C1 segment of cervical spinal cord (tissue), 14 donors: ENCODE data around the gene SIPA1.
A peak's percentile ranks its signal among the peaks of the same experiment; 100 is the strongest.

Source experiments
- DNase-seq, 14 donors: peaks; one replicate each; lab custom pipeline; 2025; lab: John Stamatoyannopoulos, UW

Gene SIPA1

DNA sequence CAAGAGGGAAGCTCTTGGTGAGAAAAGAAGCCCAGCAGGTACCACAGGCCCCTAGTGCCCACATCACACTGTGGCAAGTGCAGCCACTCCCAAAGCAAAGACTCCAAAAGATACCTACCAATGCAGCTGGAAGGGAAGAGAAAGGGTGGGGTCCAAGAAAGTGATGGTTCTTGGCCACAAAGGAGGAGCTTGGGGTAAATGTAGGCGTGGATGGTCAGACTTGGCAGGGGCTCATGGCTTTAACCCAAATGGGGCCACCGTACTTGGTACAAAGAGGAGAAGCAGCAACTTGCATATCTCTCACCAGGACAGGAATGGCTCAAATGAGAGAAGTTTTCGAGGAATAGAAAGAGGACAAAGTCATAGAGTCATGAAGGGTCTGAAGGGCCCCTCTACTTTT is 28.7 kb upstream of the SIPA1 start:
- no peak for DNase-seq

DNA sequence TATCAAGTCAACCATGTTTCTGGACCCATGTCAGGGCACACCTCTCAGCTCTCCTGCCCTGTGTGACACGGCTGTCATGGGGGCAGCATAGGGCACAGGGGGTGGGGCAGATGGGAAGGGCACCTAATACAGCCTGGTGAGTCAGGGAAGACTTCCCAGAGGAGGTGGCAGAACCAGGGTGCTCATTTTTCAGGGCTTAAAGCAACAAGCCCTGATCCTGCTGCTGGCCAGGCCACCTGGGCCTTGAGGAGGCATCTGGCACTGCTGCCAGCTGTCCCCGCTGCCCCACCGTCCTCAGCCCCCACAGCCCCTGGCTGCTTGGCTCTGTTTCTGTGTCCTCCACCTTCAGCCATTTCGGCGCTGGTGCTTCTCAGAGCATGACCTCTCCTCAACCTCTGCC is 28.2 kb upstream of the SIPA1 start:
- DNase-seq: no peak

DNA sequence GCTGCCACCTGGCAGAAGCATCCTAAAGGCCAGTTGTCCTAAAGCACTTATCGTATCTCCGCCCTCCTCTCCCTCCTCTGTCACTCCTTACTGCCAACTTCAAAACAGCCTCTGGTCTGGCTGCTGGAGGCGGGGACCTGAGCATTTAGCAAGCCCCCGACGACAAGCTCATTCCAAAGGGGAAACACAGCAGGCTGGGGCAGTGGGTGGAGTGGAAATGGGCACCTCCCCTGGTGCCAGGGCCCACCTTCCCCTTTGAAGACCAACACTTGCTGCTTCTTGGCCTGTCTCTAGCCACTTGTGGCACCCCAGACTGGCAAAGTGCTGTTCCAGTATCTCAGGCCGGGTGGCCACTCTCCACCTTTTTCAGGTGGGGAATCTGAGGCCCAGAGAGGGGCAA is 27.5 kb upstream of the SIPA1 start:
- DNase-seq: peak in 3 of 14 donors; percentile 6 to 66 (median 22)

DNA sequence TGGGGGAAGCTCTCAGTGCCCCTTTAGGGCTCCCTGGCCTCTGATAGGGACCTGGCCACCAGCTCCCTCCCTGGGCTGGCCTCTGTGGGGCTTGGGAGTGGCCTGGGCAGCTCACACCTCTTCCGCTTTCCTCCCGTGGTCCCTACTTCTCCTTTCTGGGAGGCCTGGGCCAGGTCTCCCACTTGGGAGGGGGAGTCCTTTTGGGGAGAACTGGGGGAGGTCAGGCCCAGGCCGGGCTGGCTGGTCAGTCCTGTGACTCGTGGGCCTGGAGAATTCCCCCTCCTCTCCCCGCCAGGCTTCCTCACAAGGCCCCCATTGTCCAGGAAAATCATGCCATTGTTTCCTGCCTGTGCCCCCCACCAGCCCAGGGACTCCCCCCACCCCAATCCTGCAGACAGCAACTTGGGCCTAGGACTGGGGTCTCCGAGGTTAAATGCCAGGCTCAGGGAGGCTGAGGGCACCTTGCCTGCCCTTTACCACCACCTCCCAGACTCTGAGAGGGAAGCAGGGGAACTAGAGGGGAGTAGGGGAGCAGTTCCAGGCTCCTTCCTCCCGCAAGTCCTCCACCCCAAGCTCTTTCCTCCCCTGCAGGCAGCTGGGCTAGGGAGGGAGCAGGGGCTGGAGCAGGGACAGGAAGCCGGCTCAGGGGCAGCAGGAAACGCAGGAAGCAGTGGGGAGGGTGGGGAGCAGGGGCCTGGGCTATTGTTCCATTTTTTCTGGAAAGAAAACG is 26.7 kb upstream of the SIPA1 start:
- DNase-seq: peak in 12 of 14 donors; percentile 52 to 87 (median 76)

DNA sequence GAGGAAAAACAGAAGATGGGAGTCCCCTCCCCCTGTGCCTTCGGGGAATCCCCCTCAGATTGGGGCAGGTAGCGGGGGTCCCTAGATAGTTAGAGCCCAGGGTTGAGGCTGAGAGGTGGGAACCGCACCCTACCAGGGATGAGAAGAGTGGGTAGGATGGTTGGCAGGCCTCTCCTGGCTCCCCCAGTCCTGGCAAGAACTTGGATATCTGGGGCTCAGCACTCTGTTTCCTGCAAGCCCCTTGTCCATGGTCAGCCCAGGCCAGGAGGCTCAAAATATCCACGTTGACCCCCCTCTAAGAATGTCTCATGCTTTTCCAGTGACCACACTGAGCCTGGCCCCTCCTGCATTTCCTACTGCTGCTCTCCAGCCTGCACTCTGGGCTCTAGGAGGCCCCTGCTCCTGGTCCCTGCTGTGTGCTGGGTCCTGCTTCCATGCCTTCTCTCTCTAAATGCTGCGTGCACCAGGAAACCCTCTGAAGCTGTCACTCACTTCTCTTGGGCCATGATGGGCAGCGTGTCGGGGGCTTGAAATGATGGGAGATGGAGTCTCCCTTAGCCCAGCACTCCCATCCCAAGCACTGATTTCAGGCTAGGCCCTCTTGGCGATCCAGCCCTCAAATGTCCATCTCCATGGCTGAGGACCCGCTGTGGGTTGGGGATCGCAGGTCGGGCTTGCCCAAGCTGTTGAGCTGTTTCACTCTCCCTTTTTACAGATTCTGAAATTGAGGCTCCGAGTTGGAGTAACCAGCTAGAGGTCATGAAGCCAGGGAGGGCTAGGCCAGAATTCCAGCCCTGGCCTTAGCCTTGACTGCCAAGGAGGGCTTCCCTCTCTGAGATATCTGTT is 25.9 kb upstream of the SIPA1 start:
- peak in 1 of 14 donors; percentile 53 for DNase-seq

- DNase-seq: no peak
Observed at GRCh38 chr11:65612691-65613090, 25.2 kb upstream of the SIPA1 start.

DNA sequence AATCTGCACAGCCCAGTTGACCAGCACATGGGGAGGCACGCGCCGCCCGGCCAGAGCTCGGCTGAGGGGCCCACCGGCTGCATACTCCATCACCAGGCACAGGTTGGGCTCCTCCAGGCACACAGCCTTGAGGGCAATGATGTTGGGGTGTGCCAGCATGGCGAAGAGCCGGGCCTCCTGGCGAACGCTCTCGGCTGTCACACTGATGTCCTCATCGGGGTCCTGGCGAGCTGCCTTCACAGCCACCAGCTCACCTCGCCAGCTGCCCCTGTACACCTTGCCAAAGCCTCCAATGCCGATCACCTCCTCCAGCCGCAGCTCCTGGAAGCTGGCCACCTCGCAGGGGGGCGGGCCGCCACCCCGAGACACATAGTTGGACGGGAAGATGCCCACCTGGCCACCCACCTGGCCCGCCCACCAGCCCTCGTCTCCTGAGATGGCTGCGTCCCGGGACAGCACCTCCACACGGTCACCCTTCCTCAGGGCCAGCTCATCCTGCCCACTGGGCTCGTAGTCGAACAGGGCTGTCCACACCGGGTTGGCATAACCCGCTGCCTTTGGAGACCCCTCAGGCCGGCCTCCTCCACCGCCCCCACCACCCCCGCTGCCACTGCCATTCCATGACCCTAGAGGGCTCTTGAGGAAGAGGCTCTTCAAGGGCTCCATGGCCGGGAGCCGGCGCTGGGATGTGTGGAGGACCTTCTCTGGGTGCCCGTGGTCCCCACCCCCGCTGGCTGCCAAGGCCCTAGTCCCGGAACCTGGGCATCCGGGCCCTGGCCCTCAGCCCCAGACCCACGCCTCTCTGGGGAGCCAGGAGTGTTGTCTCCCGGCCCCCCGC is 24.6 kb upstream of the SIPA1 start:
- DNase-seq: peak in 2 of 14 donors; percentile 33 to 51

DNA sequence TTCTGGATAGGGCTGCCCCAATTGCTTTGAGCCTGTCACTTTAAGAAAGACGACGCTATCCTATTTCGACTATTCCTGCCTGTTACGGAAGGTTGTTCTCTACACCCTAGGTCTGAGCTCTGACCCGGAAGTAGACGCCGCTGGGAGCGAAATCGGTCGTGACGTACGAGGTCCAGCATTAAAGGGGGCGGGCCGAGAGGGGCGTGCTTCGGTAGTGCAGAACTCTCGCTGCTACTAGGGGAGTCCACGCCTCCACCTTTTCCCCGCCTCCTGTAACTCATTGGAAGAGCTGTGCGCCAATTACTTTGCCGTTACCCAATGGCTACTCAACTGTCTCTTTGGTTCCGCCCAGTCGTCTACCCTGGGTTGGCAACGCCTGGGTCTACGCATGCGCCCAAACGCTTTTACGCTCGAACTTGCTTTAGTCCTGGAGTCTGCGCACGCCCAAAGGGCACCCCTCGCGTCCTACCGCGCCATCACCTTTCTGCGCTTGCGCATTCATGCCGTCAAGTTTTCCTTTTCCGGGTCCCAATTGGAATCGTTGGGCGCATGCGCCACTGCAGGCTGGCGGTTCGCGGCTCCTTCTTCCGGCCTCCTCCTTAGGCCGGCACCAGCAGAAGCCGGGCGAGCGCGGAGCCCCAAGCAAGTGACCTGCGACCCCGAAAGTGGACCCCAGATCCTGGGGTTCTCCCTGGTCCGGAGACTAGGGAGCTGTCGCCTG is 22.5 kb upstream of the SIPA1 start, which contains the start of gene PCNX3:
TSS of gene PCNX3 (plus strand) at position 548 of the 721 bp plus-strand sequence. CDS start 536 bp downstream, outside the sequence.
- DNase-seq: peak; percentile 94 to 100 (median 100)

DNA sequence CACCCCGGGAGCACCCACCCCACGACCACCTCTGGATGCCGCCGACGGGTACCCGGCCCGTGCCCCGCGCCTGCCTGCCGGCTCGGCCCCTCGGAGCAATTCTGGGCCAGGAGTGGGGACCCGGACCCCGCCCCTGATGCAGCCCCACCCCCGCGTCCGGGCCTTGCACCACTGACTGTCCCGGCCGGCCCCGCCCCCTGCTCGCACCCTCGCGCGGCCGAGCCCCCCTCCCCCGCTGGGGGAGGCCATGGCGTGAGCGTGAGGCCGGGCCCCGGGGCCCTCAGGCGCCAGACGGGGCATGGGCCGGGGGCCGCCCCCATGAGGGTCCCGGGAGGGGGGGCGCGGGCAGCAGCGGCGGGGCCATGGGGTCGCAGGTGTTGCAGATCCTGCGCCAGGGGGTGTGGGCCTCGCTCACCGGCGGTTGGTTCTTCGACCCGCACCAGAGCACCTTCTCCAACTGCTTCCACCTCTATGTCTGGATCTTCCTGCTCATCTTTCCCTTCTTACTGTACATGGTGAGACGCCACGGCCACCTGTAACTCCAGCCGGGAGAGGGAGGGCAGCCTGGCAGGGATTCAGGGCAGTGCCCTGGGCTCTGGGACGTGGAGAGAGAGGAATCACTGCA is 21.8 kb upstream of the SIPA1 start:
- DNase-seq: peak in 2 of 14 donors; percentile 29 to 58

DNA sequence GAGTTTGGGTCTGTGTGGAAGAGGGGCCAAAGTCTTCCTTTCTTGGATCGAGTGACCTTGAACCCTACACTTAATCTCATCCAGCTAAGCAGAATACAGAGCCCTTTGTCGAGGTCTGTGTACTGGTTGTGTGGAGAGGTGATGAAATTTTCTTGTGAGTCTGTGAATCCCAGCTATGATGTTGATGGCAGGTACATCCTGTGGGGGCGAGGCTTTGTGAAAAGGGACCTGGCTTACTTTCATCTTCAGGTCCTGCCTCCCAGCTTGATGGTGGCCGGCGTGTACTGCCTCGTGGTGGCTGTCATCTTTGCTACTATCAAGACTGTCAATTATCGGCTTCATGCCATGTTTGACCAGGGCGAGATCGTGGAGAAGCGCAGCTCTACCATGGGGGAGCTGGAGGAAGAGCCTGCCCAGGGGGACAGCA is 21.3 kb upstream of the SIPA1 start:
- no peak for DNase-seq

DNA sequence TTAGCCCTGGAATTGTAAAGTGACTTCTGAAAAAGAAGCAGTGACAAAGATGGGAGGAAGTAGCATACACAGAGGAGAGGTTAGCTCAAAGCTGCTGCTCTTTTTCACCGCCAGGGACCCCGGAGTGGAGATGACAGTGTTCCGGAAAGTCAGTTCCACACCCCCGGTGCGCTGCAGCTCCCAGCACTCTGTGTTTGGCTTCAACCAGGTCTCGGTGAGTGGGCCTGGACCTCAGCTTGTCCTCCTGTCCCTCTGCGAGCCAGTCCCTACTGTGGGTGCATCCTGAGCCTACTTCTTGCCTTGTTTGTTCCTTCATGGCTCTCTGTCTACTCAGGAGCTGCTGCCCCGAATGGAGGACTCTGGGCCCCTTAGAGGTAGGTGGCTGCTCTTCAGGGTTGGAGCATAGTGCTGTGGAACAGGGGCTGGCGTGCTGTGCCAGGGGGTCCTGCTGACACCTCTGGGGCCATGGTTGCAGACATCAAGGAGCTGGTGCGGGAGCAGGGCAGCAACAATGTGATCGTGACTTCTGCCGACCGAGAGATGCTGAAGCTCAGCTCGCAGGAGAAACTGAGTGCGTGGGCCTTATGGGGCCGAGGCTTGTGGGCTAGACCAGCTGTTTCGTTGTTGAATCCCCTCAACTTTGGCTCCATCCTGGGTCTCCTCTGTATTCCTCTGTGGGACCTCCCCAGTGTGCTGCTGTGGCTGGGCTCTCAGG is 20.6 kb upstream of the SIPA1 start:
- DNase-seq: no peak

- no peak for DNase-seq
Observed at GRCh38 chr11:65617990-65618751, 19.7 kb upstream of the SIPA1 start.

DNA sequence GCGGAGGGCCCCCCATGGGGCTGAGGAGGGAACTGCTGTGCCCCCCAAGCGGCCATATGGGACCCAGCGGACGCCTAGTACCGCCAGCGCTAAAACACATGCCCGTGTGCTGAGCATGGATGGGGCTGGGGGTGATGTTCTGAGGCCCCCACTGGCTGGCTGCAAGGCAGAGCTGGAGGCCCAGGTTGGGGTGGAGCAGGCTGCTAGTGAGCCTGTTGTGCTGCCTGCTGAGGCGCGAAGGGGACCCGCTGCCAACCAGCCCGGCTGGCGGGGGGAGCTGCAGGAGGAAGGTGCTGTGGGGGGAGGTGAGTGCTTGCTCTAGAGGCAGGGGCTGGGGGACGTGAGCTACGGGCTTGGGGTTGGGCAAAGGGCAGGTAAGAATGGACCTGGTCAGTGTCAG is 19.1 kb upstream of the SIPA1 start:
- DNase-seq: no peak

GRCh38 chr11:65619281-65619928 is 18.5 kb upstream of the SIPA1 start:
- DNase-seq: no peak

DNA sequence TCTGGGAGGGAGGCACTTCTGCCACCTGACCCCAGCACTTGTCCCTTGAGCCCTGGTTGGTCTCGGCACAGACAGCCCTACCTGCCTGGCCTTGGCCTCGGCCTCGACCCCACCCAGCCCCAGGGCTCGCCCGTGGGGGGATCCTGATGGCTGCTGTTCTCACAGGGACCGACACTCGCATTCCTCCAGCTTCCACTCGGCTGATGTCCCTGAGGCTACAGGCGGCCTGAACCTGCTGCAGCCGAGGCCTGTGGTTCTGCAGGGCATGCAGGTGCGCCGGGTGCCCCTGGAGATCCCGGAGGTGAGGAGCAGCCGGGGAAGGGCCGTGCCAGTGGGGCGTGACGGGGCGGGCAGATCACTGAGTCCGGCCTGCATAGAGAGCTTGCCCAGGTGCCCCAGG is 17.2 kb upstream of the SIPA1 start:
- no peak for DNase-seq

DNA sequence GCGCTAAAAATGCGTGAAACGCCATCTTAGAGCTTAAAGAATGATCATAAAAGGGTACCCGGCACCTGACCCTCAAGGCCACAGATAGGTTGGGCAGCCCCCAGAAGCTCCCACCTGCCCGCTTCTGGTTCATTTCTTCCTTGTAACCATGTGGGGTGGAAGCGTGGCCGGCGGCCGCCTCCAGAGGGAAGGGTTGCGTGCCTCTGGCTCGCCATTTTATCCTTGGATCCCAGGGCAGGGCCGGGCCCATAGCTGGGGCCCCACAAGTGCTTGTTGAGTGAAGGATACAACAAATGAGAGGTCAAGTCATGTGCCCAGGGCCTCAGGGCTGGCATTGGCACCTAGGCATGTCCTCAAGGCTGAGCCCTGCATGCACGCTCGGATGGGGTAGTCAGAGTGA is 16.4 kb upstream of the SIPA1 start:
- no peak for DNase-seq

DNA sequence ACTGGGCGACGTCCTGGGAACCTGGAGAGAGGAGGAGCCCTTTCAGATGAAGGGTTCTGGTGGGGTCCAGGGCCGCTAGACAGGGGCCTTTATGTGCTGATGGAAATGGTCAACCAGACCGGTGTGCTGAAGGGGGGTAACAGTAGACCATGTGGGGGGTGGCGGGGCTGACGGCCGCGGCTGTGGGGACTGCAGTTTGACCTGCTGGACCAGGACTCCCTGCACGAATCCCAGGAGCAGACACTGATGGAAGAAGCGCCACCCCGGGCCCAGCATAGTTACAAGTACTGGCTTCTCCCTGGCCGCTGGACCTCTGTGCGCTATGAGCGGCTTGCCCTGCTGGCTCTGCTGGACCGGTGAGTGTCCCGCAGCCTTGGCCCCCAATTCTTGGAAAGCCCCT is 15.9 kb upstream of the SIPA1 start:
- DNase-seq: no peak

- DNase-seq: no peak
Observed at GRCh38 chr11:65623177-65623576, 14.7 kb upstream of the SIPA1 start.
